AG04450 (cell line): ENCODE data around the gene AUTS2. TPM values are rescaled to one million over a fixed set of nuclear protein-coding genes. Genes with fewer than 3 reads are reported as not detected.

Experiments used
- CTCF ChIA-PET: fragments of 300-600, 350-600 bp; formaldehyde crosslinking; extraction: SDS; loops from one replicate; lab custom pipeline; 2022; ENCODE audit warnings: antibody characterized with exemption, inconsistent platforms; lab: Charles Lee
- POLR2A ChIA-PET: fragments of 350-600 bp; formaldehyde crosslinking; extraction: SDS; loops from one replicate; lab custom pipeline; 2021; ENCODE audit warnings: antibody characterized with exemption, inconsistent platforms; lab: Yijun Ruan, JAX
- DNase-seq: peaks from one replicate; pipeline ENCODE4 v3.0.0-alpha.2; 2011; ENCODE audit warnings: low read depth, low spot score
- H3K27ac ChIP-seq: one replicate; pipeline ENCODE4 v1.5.1; 2012; ENCODE audit warnings: low read depth, low read length, control low read depth
- H3K27me3 ChIP-seq: one replicate; pipeline ENCODE4 v1.6.0; 2012; ENCODE audit warnings: low read length; ENCODE audit not compliant: control insufficient read depth, insufficient read depth
- H3K4me3 ChIP-seq: 2 replicates; pipeline ENCODE4 v1.5.1; 2011; ENCODE audit warnings: mild to moderate bottlenecking, low read depth, low read length, control low read depth
- H3K9me3 ChIP-seq: 2 replicates; pipeline ENCODE4 v1.5.1; 2012; ENCODE audit warnings: low read length; ENCODE audit not compliant: control insufficient read depth, insufficient read depth
- polyA plus RNA-seq: library from polyadenylated mRNA; depleted of rRNA; stranded (reverse); fragments of >200 nt; gene quantifications from 2 replicates; pipeline ENCODE4 v1.2.3, GENCODE V29; 2011
- TF ChIP-seq, protein P1 (sequence below): IDR thresholded peaks from 2 replicates; pipeline ENCODE4 v1.5.1; 2011; ENCODE audit warnings: low read depth, low read length, control low read depth, inconsistent platforms

AUTS2 gene
- polyA plus RNA-seq, 1 experiment, result 1.5 TPM

- CTCF ChIA-PET, result no interaction called here
- POLR2A ChIA-PET, result no interaction called here
- no peak overlapping the region for H3K4me3 ChIP-seq
- H3K27ac ChIP-seq, result no peak overlapping the region
- H3K27me3 ChIP-seq, result no peaks in the 10 kb centered on the region
- TF ChIP-seq, protein P1, sequence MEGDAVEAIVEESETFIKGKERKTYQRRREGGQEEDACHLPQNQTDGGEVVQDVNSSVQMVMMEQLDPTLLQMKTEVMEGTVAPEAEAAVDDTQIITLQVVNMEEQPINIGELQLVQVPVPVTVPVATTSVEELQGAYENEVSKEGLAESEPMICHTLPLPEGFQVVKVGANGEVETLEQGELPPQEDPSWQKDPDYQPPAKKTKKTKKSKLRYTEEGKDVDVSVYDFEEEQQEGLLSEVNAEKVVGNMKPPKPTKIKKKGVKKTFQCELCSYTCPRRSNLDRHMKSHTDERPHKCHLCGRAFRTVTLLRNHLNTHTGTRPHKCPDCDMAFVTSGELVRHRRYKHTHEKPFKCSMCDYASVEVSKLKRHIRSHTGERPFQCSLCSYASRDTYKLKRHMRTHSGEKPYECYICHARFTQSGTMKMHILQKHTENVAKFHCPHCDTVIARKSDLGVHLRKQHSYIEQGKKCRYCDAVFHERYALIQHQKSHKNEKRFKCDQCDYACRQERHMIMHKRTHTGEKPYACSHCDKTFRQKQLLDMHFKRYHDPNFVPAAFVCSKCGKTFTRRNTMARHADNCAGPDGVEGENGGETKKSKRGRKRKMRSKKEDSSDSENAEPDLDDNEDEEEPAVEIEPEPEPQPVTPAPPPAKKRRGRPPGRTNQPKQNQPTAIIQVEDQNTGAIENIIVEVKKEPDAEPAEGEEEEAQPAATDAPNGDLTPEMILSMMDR, result no peak
- no peak for DNase-seq
- H3K9me3 ChIP-seq, result no peaks in the 10 kb centered on the region
These were observed 282.6 kb downstream of the AUTS2 start for GRCh38 chr7:69880840-69881239.

GRCh38 chr7:69882269-69882668 is 284.0 kb downstream of the AUTS2 start:
- CTCF ChIA-PET, result no interaction called here
- Histone ChIP-seq H3K27ac (no peak overlapping the region), H3K27me3 (no peaks in the 10 kb centered on the region), H3K4me3 (no peak overlapping the region), H3K9me3 (no peaks in the 10 kb centered on the region)
- DNase-seq, result no peak
- TF ChIP-seq, protein P1, result no peak
- POLR2A ChIA-PET, result no interaction called here

DNA sequence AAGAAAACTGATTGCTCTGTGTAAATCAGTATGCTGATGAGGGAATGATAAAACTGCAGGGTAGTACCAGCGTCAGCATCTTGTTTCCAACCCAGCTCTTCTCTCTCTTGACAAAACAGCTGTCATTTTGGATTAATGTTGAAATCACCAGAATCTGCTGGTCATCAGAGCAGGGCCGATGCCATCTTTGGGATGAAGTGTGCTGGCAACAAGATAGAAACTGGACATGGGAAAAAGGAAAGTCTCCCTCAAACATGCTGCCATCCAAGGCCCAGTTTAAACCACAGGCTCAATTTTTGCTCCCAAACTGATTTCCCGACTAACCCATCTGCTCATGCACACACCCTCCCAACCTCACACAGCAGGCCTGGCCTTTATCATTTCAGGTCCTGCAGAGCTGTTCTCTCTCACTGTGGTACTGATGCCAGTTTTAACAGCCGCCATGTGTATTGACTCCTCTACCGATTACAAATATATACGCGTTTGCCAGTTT is 285.2 kb downstream of the AUTS2 start:
- TF ChIP-seq, protein P1, result no peak
- no peaks in the 10 kb centered on the region for H3K9me3 ChIP-seq
- H3K27ac ChIP-seq, result no peak overlapping the region
- H3K4me3 ChIP-seq, result no peak overlapping the region
- no peak for DNase-seq
- ChIA-PET CTCF (no interaction called here), POLR2A (no interaction called here)
- H3K27me3 ChIP-seq, result no peaks in the 10 kb centered on the region

DNA sequence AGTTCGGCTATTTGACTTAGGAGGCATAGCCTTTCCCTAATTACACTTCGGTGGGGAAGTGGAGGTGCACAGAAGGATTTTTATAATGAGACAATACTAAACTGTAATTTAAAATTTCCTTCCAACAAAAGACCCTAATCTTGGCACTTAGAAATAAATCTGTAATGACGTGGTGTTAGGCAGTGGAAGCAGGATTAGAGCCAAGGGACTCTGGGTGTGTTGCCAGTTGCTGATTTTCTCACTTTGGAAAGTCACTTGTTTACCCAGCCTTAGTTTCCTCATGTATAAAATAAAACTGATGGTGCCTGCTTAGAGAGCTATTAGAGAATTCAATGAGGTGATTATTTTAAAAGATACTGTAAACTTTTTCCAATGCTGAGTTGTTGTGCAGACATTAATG is 287.2 kb downstream of the AUTS2 start:
- ChIA-PET POLR2A (no interaction called here), CTCF (no interaction called here)
- Histone ChIP-seq H3K27me3 (no peaks in the 10 kb centered on the region), H3K9me3 (no peaks in the 10 kb centered on the region), H3K4me3 (no peak overlapping the region), H3K27ac (no peak overlapping the region)
- no peak for DNase-seq
- TF ChIP-seq, protein P1, result no peak

DNA sequence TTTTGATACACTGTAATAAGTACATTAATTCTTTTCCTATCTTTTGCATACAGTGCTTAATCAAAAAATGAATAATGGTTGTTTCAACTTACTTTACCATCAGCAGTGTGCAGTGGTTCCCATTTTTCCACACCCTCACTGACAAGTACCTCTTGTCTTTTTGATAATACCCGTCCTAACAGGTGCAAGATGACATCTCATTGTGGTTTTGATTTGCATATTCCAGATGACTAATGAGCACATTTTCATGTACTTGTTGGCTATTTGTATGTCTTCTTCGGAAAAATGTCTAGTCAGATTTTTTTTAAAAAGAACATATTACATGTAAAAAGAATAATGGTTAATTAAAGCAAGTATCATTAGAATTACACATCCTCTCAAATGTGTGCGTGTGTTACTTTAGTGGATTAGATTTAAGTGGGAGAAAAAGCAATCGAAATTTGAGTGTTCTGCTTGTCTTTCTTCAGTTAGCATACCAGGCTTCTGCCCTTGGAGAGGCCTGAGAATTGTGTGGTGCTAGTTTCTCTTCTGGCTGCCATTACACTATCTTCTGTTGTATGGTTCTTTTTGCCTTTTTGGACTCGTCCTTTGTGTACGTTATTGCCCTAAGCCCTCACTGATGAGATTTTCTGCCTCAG is 291.2 kb downstream of the AUTS2 start:
- Histone ChIP-seq H3K27ac (no peak overlapping the region), H3K4me3 (no peak overlapping the region), H3K9me3 (no peaks in the 10 kb centered on the region), H3K27me3 (no peaks in the 10 kb centered on the region)
- DNase-seq, result no peak
- POLR2A ChIA-PET, result no interaction called here
- CTCF ChIA-PET, result no interaction called here
- TF ChIP-seq, protein P1, result no peak
